OCI-LY1 (cell line): ENCODE data around the gene FAM240A.

Experiments used
- H2AFZ ChIP-seq: fragments of 200-600 bp; sonication (generic), shearing (Covaris generic); 2 replicates; pipeline ENCODE4 v1.6.0; 2014; ENCODE audit warnings: antibody characterized with exemption, mild to moderate bottlenecking, low read length
- H3F3A ChIP-seq: fragments of 200-600 bp; sonication (generic), shearing (Covaris generic); 2 replicates; pipeline ENCODE4 v1.6.0; 2014; ENCODE audit warnings: mild to moderate bottlenecking, antibody characterized with exemption, low read length, moderate library complexity; ENCODE audit not compliant: insufficient read depth
- H3K27ac ChIP-seq: fragments of 200-600 bp; sonication (generic); 2 replicates; pipeline ENCODE4 v1.5.1; 2014; ENCODE audit warnings: low read length, mixed run types, mild to moderate bottlenecking, low read depth; ENCODE audit not compliant: poor library complexity, severe bottlenecking
- H3K27me3 ChIP-seq: fragments of 200-600 bp; sonication (generic); 2 replicates; pipeline ENCODE4 v1.6.0; 2014; ENCODE audit warnings: antibody characterized with exemption, mild to moderate bottlenecking, low read length, moderate library complexity; ENCODE audit not compliant: insufficient read depth
- H3K36me3 ChIP-seq: fragments of 200-600 bp; sonication (generic); 2 replicates; pipeline ENCODE4 v1.6.1; 2014; ENCODE audit warnings: mild to moderate bottlenecking, antibody characterized with exemption, low read length, moderate library complexity, mixed read lengths; ENCODE audit not compliant: insufficient read depth
- H3K4me1 ChIP-seq: fragments of 200-600 bp; sonication (generic); 2 replicates; pipeline ENCODE4 v1.5.1; 2014; ENCODE audit warnings: mild to moderate bottlenecking, low read length, moderate library complexity; ENCODE audit not compliant: insufficient read depth, severe bottlenecking
- H3K4me2 ChIP-seq: fragments of 200-600 bp; sonication (generic), shearing (Covaris generic); 2 replicates; pipeline ENCODE4 v1.6.1; 2014; ENCODE audit warnings: low read length
- H3K4me3 ChIP-seq: fragments of 200-600 bp; sonication (generic); 2 replicates; pipeline ENCODE4 v1.5.1; 2014; ENCODE audit warnings: low read length, low read depth, mild to moderate bottlenecking, mixed read lengths; ENCODE audit not compliant: poor library complexity, severe bottlenecking
- H3K79me2 ChIP-seq: fragments of 200-600 bp; shearing (Covaris generic); 2 replicates; pipeline ENCODE4 v1.6.1; 2016; ENCODE audit warnings: mixed run types, low read length, mixed read lengths; ENCODE audit not compliant: insufficient read depth
- H3K9ac ChIP-seq: fragments of 200-600 bp; sonication (generic), shearing (Covaris generic); 2 replicates; pipeline ENCODE4 v1.6.1; 2014; ENCODE audit warnings: mild to moderate bottlenecking, low read length, mixed read lengths
- H3K9me2 ChIP-seq: fragments of 200-600 bp; sonication (generic), shearing (Covaris generic); 2 replicates; pipeline ENCODE4 v1.6.1; 2014; ENCODE audit warnings: low read depth, mild to moderate bottlenecking, low read length, mixed read lengths
- H3K9me3 ChIP-seq: fragments of 200-600 bp; shearing (Covaris generic); 2 replicates; pipeline ENCODE4 v1.6.1; 2014; ENCODE audit warnings: low read length, mixed read lengths
- H4K20me1 ChIP-seq: fragments of 200-600 bp; sonication (generic), shearing (Covaris generic); 2 replicates; pipeline ENCODE4 v1.6.0; 2016; ENCODE audit warnings: mild to moderate bottlenecking, low read length; ENCODE audit not compliant: insufficient read depth
- EZH2 ChIP-seq: fragments of 200-600 bp; sonication (generic), shearing (Covaris generic); IDR thresholded peaks from 2 replicates; pipeline ENCODE4 v1.8.0; 2017; ENCODE audit warnings: borderline replicate concordance, mixed run types, mild to moderate bottlenecking, antibody characterized with exemption, low read length, moderate library complexity, mixed read lengths

Gene FAM240A

DNA sequence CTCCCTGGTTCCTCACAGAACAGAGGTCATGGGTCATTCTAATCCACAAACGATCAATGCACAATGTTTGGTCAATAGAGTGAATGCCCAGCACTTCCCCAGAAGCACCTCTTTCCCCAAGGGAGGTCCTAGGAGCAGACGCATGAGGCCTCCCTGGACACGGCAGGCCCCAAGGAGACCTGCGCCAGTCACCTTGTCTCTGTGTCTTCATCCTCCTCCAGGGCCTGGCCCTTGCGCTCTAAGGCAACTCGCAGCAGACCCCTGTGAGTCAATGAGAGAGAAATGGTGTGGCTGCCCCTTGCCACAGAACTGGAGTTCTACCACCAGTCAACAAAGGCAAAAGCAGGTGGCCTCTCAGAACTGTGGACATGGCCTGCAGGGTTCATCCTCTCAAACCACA lies 63.1 kb downstream of the FAM240A start:
- TF ChIP-seq EZH2, result no peak

More for the DNA sequence above, 63.1 kb downstream of the FAM240A start:
- Histone ChIP-seq H3K27ac (no peak overlapping the region), H3K4me3 (no peak overlapping the region), H3F3A (no peaks in the 10 kb centered on the region), H3K27me3 (0 out of 2 replicates have a peak, but pooled peaks cover 5% of the 10 kb centered on the region), H2AFZ (no peak overlapping the region), H3K79me2 (no peaks in the 10 kb centered on the region), H4K20me1 (no peaks in the 10 kb centered on the region), H3K9me2 (no peaks in the 10 kb centered on the region), H3K9ac (no peak overlapping the region), H3K4me2 (no peak overlapping the region), H3K36me3 (no peaks in the 10 kb centered on the region), H3K9me3 (no peaks in the 10 kb centered on the region), H3K4me1 (no peaks in the 10 kb centered on the region)
